ENCODE results near the gene RXFP4. TPM values are rescaled to one million over a fixed set of nuclear protein-coding genes. Genes with fewer than 3 reads are reported as not detected.
A peak's percentile ranks its signal among the peaks of the same experiment; 100 is the strongest.

Gene RXFP4
- total RNA-seq, 1 experiment from 2014 or later: not detected

- no peaks in the 10 kb centered on the region; the same call in 1 of the 2 replicates for H3K4me1 ChIP-seq (ENCODE audit: insufficient read depth, low read length)
- no peak overlapping the region for H2BK120ac ChIP-seq (ENCODE audit: low read depth, low read length, poor library complexity, severe bottlenecking)
- H3K9ac ChIP-seq (ENCODE audit: extremely low read depth, insufficient read length, low read length): peak overlapping the region; percentile 83
- Mint-ChIP-seq H3K4me1 (peaks cover 19 to 21% of the 10 kb centered on the region in 2 experiments), H3K27me3 (ENCODE audit: low read depth) (no peaks in the 10 kb centered on the region), H3K27ac (no peak overlapping the region; a peak in 1 of 7 replicates), H3K9me3 (no peaks in the 10 kb centered on the region), H3K4me3 (no peak overlapping the region), H3K36me3 (ENCODE audit: insufficient read depth in 1 of 3, low read depth in 3 of 3) (peaks cover 12 to 21% (median 20%) of the 10 kb centered on the region in 3 experiments)
- H2BK5ac ChIP-seq (ENCODE audit: insufficient read length, low read length): peak overlapping the region; percentile 77
- H4K91ac ChIP-seq (ENCODE audit: insufficient read length, low read depth, low read length): no peak overlapping the region
- H2BK15ac ChIP-seq (ENCODE audit: low read depth, low read length): no peak overlapping the region
- TF ChIP-seq CTCF (conservative IDR thresholded peaks at IDR 0.05): no peak
- no peak overlapping the region for H3K23ac ChIP-seq (ENCODE audit: insufficient read length, low read depth, low read length)
- no CpG with 5 or more reads among the region's 24 CpGs for WGBS (ENCODE audit: extremely low coverage, insufficient read length, low lambda C conversion rate)
- no peak overlapping the region for H2AK5ac ChIP-seq (ENCODE audit: insufficient read length, low read length)
- H3T11ph ChIP-seq (ENCODE audit: low read length): peak overlapping the region; percentile 64
- H2AFZ ChIP-seq (ENCODE audit: low read length): no peak overlapping the region
- H3K18ac ChIP-seq (ENCODE audit: insufficient read length, low read depth, low read length): peak overlapping the region; percentile 37
- peak overlapping the region; percentile 58; the same call in 1 of the 2 replicates for H3K14ac ChIP-seq (ENCODE audit: insufficient read depth, low read length)
- peaks cover 6% of the 10 kb centered on the region for H3K23me2 ChIP-seq (ENCODE audit: insufficient read length, low read depth, low read length, poor library complexity, severe bottlenecking)
- H4K5ac ChIP-seq (ENCODE audit: insufficient read length, low read depth, low read length): peak overlapping the region; percentile 67
- H3K27ac ChIP-seq (ENCODE audit: insufficient read length, low read depth, low read length): peak overlapping the region; percentile 86
- no peaks in the 10 kb centered on the region for H3K27me3 ChIP-seq (ENCODE audit: insufficient read depth, low read length)
- H3K9me3 ChIP-seq (ENCODE audit: control insufficient read depth, low read depth, low read length): no peaks in the 10 kb centered on the region
- peak overlapping the region; percentile 28; the same call in 1 of the 2 replicates for H3K4ac ChIP-seq (ENCODE audit: low read depth, low read length)
- no peak overlapping the region for H4K8ac ChIP-seq (replicated peaks; ENCODE audit: insufficient read length, low read depth, low read length)
- peaks cover 19% of the 10 kb centered on the region; the same call in 1 of the 2 replicates for H3K79me2 ChIP-seq (ENCODE audit: insufficient read depth, low read length)
- no peak for DNase-seq
- peak overlapping the region; percentile 31 for H3K56ac ChIP-seq (ENCODE audit: insufficient read length, low read depth, low read length)
- peak overlapping the region; percentile 59 for H2BK12ac ChIP-seq (ENCODE audit: insufficient read length, low read depth, low read length)
- H4K20me1 ChIP-seq (ENCODE audit: control insufficient read depth, insufficient read depth, insufficient read length): no peaks in the 10 kb centered on the region
- peaks cover 9% of the 10 kb centered on the region for H3K79me1 ChIP-seq (ENCODE audit: insufficient read depth, low read depth, low read length, poor library complexity, severe bottlenecking)
- peak overlapping the region; percentile 60 for H2BK20ac ChIP-seq (ENCODE audit: low read depth, low read length, poor library complexity, severe bottlenecking)
- peak overlapping the region; percentile 93 for H3K4me2 ChIP-seq (ENCODE audit: insufficient read depth, insufficient read length, low read length)
Observed at GRCh38 chr1:155934936-155935590, 6.4 kb upstream of the RXFP4 start.
